GM21786 (cell line): ENCODE measurements around the gene MSN.

ENCODE experiments used
- ATAC-seq: cut with Tn5 transposase; IDR thresholded peaks from one replicate; pipeline ENCODE4 v1.9.1; 2021; ENCODE audit not compliant: unreplicated experiment

MSN gene

GRCh38 chrX:65783746-65784145 is 116.3 kb downstream of the MSN start:
- ATAC-seq, result no peak
